GM10248 (cell line): ENCODE data around the gene C12orf42.

Experiments
- CTCF ChIA-PET: fragments of 300-600 bp; sonication (Branson Sonifier 250); formaldehyde crosslinking; extraction: SDS; loops from one replicate; lab custom pipeline; 2021; ENCODE audit warnings: antibody characterized with exemption; lab: Yijun Ruan, JAX
- POLR2A ChIA-PET: fragments of 350-650 bp; sonication (Branson Sonifier 250); formaldehyde crosslinking; extraction: SDS; loops from one replicate; lab custom pipeline; 2020; ENCODE audit warnings: antibody characterized with exemption; lab: Yijun Ruan, JAX
- DNase-seq: peaks from one replicate; pipeline ENCODE4 v3.0.0; 2012; ENCODE audit errors: extremely low spot score
- CTCF ChIP-seq: IDR thresholded peaks from 2 replicates; pipeline ENCODE4 v1.5.1; 2012; ENCODE audit warnings: mild to moderate bottlenecking, low read depth; ENCODE audit errors: extremely low read depth, missing control alignments, control extremely low read depth

The C12orf42 gene

GRCh38 chr12:103423516-103423910 is 72.3 kb downstream of the C12orf42 start:
- ChIA-PET POLR2A (no interaction called here), CTCF (interaction anchor here (2.2 kb wide), 1 partner anchor 18 kb away, joined by 10 read pairs; no protein-coding TSS in a partner anchor)
- DNase-seq: no peak
- no peak for TF ChIP-seq CTCF

- no peak for DNase-seq
- ChIA-PET CTCF (interaction anchor here (2.2 kb wide), 1 partner anchor 17 kb away, joined by 10 read pairs; no protein-coding TSS in a partner anchor), POLR2A (no interaction called here)
- TF ChIP-seq CTCF: no peak
Measured at GRCh38 chr12:103422746-103423515, 72.8 kb downstream of the C12orf42 start.

- POLR2A ChIA-PET: no interaction called here
- DNase-seq: no peak
- CTCF ChIA-PET: interaction anchor here (2.2 kb wide), 1 partner anchor 17 kb away, joined by 10 read pairs; no protein-coding TSS in a partner anchor
- TF ChIP-seq CTCF: no peak
Measured at GRCh38 chr12:103422328-103422727, 73.4 kb downstream of the C12orf42 start.

GRCh38 chr12:103421402-103421801 is 74.4 kb downstream of the C12orf42 start:
- no peak for TF ChIP-seq CTCF
- POLR2A ChIA-PET: no interaction called here
- CTCF ChIA-PET: no interaction called here
- no peak for DNase-seq

GRCh38 chr12:103415681-103416080 is 80.1 kb downstream of the C12orf42 start:
- TF ChIP-seq CTCF: no peak
- DNase-seq: no peak

GRCh38 chr12:103401421-103401820 is 94.3 kb downstream of the C12orf42 start:
- no peak for DNase-seq
- TF ChIP-seq CTCF: no peak
- ChIA-PET POLR2A (no interaction called here), CTCF (interaction anchor here (1.0 to 1.5 kb wide), 2 partner anchors 15 to 26 kb away, joined by 3 to 4 read pairs; no protein-coding TSS in a partner anchor)

More at GRCh38 chr12:103415681-103416080, 80.1 kb downstream of the C12orf42 start:
- CTCF ChIA-PET: no interaction called here
- POLR2A ChIA-PET: no interaction called here
